NCI-H774 (cell line): ENCODE results near the gene CLCN5.
A peak's percentile ranks its signal among the peaks of the same experiment; 100 is the strongest.

ENCODE experiments used
- DNase-seq: peaks from one replicate; lab custom pipeline; 2025; lab: John Stamatoyannopoulos, UW

CLCN5 gene

GRCh38 chrX:49922291-49923241, at the start of gene CLCN5:
Gene CLCN5 (plus strand): TSS chrX:49922596. CDS start chrX:49925299, 2,703 bp downstream.
- DNase-seq = peak; percentile 86

- DNase-seq = no peak
These were observed 45.6 kb upstream of the CLCN5 start for GRCh38 chrX:49876750-49877149.

- DNase-seq = peak; percentile 14
These were observed 44.8 kb upstream of the CLCN5 start for GRCh38 chrX:49877397-49878101.

- DNase-seq = no peak
These were observed 44.1 kb upstream of the CLCN5 start for GRCh38 chrX:49878128-49878833.

- DNase-seq = peak; percentile 45
These were observed 43.4 kb upstream of the CLCN5 start, which contains the start of gene USP27X for GRCh38 chrX:49878834-49879655. Gene USP27X (plus strand): TSS chrX:49879484. CDS start chrX:49880308, 824 bp downstream.

- no peak for DNase-seq
These were observed 42.6 kb upstream of the CLCN5 start for GRCh38 chrX:49879656-49880277.

GRCh38 chrX:49880668-49881067, 41.7 kb upstream of the CLCN5 start:
- DNase-seq = no peak

- peak; percentile 19 for DNase-seq
These were observed 38.0 kb upstream of the CLCN5 start for GRCh38 chrX:49884290-49884862.

- no peak for DNase-seq
These were observed 29.9 kb upstream of the CLCN5 start for GRCh38 chrX:49892542-49892941.

- DNase-seq = no peak
These were observed 25.4 kb upstream of the CLCN5 start for GRCh38 chrX:49896951-49897350.

- DNase-seq = no peak
These were observed 21.3 kb upstream of the CLCN5 start for GRCh38 chrX:49901048-49901447.

GRCh38 chrX:49910344-49910743, 12.1 kb upstream of the CLCN5 start:
- DNase-seq = peak; percentile 44

GRCh38 chrX:49912086-49912485, 10.3 kb upstream of the CLCN5 start:
- no peak for DNase-seq

- no peak for DNase-seq
These were observed 9.5 kb upstream of the CLCN5 start for GRCh38 chrX:49912861-49913260.

GRCh38 chrX:49915361-49916222, 6.8 kb upstream of the CLCN5 start:
- DNase-seq = no peak

- DNase-seq = no peak
These were observed 2.8 kb upstream of the CLCN5 start for GRCh38 chrX:49919617-49920016.

GRCh38 chrX:49921109-49921508, 1.3 kb upstream of the CLCN5 start:
- DNase-seq = no peak

GRCh38 chrX:49925176-49925575, 2.8 kb downstream of the CLCN5 start:
- no peak for DNase-seq

- no peak for DNase-seq
These were observed 7.6 kb downstream of the CLCN5 start for GRCh38 chrX:49930039-49930438.

GRCh38 chrX:49932791-49933190, 10.4 kb downstream of the CLCN5 start:
- no peak for DNase-seq
